ENCODE data around the gene GP5.

Gene GP5

GRCh38 chr3:194399166-194399565 is at the start of gene GP5:
GP5 (minus strand) TSS chr3:194399266; CDS start chr3:194398282, 984 bp downstream.
- ATAC-seq = no peak

GRCh38 chr3:194447657-194448056 is 48.6 kb upstream of the GP5 start:
- no peak for ATAC-seq

- peak; percentile 97 to 98 for ATAC-seq
Observed at GRCh38 chr3:194447161-194447560, 48.1 kb upstream of the GP5 start.

GRCh38 chr3:194446754-194447153 is 47.7 kb upstream of the GP5 start:
- ATAC-seq = no peak

GRCh38 chr3:194446172-194446571 is 47.1 kb upstream of the GP5 start:
- ATAC-seq = no peak

GRCh38 chr3:194443901-194444300 is 44.8 kb upstream of the GP5 start:
- ATAC-seq = no peak

GRCh38 chr3:194440756-194441155 is 41.7 kb upstream of the GP5 start:
- ATAC-seq = no peak

GRCh38 chr3:194439881-194440550 is 41.0 kb upstream of the GP5 start:
- ATAC-seq = no peak

- no peak for ATAC-seq
Observed at GRCh38 chr3:194434503-194434902, 35.4 kb upstream of the GP5 start.

GRCh38 chr3:194431554-194431953 is 32.5 kb upstream of the GP5 start:
- ATAC-seq = no peak

GRCh38 chr3:194425399-194425798 is 26.3 kb upstream of the GP5 start:
- ATAC-seq = no peak

- ATAC-seq = no peak
Observed at GRCh38 chr3:194424953-194425352, 25.9 kb upstream of the GP5 start.

GRCh38 chr3:194424373-194424772 is 25.3 kb upstream of the GP5 start:
- no peak for ATAC-seq

GRCh38 chr3:194423317-194423716 is 24.3 kb upstream of the GP5 start:
- no peak for ATAC-seq

GRCh38 chr3:194422188-194422587 is 23.1 kb upstream of the GP5 start:
- ATAC-seq = no peak

GRCh38 chr3:194418671-194419070 is 19.6 kb upstream of the GP5 start:
- no peak for ATAC-seq

GRCh38 chr3:194407423-194407822 is 8.4 kb upstream of the GP5 start:
- peak in 1 of 2 donors; percentile 41 for ATAC-seq

GRCh38 chr3:194405766-194406165 is 6.7 kb upstream of the GP5 start:
- no peak for ATAC-seq

- ATAC-seq = no peak
Observed at GRCh38 chr3:194404365-194405140, 5.5 kb upstream of the GP5 start.

GRCh38 chr3:194401868-194402329 is 2.8 kb upstream of the GP5 start:
- no peak for ATAC-seq

GRCh38 chr3:194401346-194401745 is 2.3 kb upstream of the GP5 start:
- ATAC-seq = no peak

GRCh38 chr3:194399874-194400411 is 877 bp upstream of the GP5 start:
- ATAC-seq = no peak

- ATAC-seq = peak; percentile 39 to 42
Observed at GRCh38 chr3:194397757-194398312, 1.2 kb downstream of the GP5 start.

Data from activated CD4-positive, CD25-positive, alpha-beta regulatory T cell treated with anti-CD3 and anti-CD28 coated beads, Interleukin-2, amount 50 U/mL, for 24 hours (primary cell).